Testis (tissue), 2 donors: ENCODE data around the gene TSC22D1.

Experiments used
- POLR2A ChIP-seq: fragments of 450-650 bp; IDR thresholded peaks from one replicate; pipeline ENCODE4 v1.6.1; 2017; ENCODE audit warnings: antibody characterized with exemption, mild to moderate bottlenecking, moderate library complexity
- TF ChIP-seq, protein P1 (sequence below), 3 experiments: fragments of 450-650 bp in 2 of 3; fragments of 200-600 bp in 1 of 3; sonication (generic) in 1 of 3; IDR thresholded peaks; one replicate each; pipeline ENCODE4 v1.5.1; 2016 to 2019; ENCODE audit warnings: antibody characterized with exemption in 3 of 3, mild to moderate bottlenecking in 2 of 3, moderate library complexity in 1 of 3

DNA sequence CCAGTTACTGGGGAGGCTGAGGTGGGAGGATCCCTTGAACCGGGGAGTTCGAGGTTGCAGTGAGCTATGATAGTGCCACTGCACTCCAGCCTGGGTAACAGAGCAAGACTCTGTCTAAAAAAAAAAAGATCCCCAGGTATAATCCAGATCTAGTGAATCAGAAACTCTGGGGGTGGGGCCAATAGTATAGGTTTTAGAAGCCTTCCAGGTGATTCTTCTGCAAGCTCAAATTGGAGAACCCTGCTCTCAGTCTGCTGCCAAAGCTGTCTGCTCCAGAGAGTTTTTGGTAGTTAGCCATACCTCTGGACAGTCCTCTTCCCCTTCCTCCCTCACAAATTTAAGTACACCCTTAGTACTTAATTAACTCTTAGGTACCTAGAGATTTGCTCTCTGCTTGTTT is 174.6 kb downstream of the TSC22D1 start:
- TF ChIP-seq, protein P1, sequence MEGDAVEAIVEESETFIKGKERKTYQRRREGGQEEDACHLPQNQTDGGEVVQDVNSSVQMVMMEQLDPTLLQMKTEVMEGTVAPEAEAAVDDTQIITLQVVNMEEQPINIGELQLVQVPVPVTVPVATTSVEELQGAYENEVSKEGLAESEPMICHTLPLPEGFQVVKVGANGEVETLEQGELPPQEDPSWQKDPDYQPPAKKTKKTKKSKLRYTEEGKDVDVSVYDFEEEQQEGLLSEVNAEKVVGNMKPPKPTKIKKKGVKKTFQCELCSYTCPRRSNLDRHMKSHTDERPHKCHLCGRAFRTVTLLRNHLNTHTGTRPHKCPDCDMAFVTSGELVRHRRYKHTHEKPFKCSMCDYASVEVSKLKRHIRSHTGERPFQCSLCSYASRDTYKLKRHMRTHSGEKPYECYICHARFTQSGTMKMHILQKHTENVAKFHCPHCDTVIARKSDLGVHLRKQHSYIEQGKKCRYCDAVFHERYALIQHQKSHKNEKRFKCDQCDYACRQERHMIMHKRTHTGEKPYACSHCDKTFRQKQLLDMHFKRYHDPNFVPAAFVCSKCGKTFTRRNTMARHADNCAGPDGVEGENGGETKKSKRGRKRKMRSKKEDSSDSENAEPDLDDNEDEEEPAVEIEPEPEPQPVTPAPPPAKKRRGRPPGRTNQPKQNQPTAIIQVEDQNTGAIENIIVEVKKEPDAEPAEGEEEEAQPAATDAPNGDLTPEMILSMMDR (IDR thresholded peaks at IDR 0.05) = no peak
- no peak for TF ChIP-seq POLR2A
